Activated naive CD8-positive, alpha-beta T cell (primary cell): ENCODE data around the gene RP9.

ENCODE experiments used
- H3K27ac Mint-ChIP-seq: one replicate; pipeline ENCODE4 v1.8.0; 2021; ENCODE audit warnings: mixed read lengths
- H3K27me3 Mint-ChIP-seq: one replicate; pipeline ENCODE4 v1.8.0; 2021; ENCODE audit warnings: mixed read lengths
- H3K36me3 Mint-ChIP-seq: one replicate; pipeline ENCODE4 v1.8.0; 2021; ENCODE audit warnings: mixed read lengths
- H3K4me1 Mint-ChIP-seq: one replicate; pipeline ENCODE4 v1.8.0; 2021; ENCODE audit warnings: low read depth, mixed read lengths
- H3K4me3 Mint-ChIP-seq: one replicate; pipeline ENCODE4 v1.8.0; 2021; ENCODE audit warnings: mild to moderate bottlenecking, mixed read lengths
- H3K9me3 Mint-ChIP-seq: one replicate; pipeline ENCODE4 v1.8.0; 2021; ENCODE audit warnings: low read depth, mixed read lengths

RP9 gene

DNA sequence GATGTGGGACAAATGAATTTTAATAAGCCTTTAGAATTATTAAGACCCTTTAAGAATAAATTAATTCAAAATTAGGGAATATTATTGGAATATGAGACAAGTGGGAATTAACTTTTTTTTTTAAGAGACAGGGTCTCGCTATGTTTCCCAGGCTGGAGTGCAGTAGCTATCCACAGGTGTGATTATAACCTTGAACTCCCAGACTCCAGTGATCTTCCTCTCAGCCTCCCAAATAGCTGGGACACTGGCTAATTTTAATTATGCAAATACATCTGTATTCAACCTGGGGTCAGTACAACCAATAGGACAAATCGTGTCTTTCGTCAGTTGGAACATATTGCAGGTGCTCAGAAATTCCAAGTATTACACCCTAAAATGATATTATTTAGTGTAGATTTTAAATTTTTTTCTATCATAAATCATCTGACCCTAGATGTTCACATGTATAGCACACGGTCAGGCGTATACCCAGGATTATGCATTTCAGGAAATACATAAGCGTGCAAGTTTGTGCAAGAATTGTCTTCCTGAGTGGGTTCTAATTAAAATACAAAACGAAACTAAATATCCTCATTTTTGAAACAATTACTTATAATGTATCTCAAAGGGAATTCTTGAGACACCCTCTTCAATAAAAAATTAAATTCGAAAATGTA, 47.8 kb downstream of the RP9 start:
- Mint-ChIP-seq H3K9me3 (peaks cover 7% of the 10 kb centered on the region), H3K4me1 (peaks cover 41% of the 10 kb centered on the region), H3K36me3 (peaks cover 14% of the 10 kb centered on the region), H3K4me3 (peak overlapping the region; percentile 94), H3K27ac (peak overlapping the region; percentile 88), H3K27me3 (no peaks in the 10 kb centered on the region)

DNA sequence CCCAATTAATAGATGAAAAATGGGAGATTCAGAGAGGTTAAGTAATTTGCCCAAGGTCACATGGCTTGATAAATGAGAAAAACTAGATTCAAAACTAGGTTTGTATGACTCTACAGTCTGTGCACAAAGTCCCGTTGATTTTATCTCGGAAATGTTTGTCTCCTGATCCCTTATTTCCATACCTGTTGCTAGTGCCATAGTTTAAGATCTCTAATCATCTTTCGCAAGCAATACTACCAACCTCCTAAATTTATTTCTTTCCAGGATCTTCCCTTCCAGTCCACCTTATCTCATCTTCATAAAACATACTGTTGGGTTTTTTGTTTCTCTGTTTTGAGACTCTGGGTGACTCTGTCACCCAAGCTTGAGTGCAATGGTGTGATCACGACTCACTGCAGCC, 49.6 kb downstream of the RP9 start:
- H3K36me3 Mint-ChIP-seq = peaks cover 12% of the 10 kb centered on the region
- H3K4me1 Mint-ChIP-seq = peaks cover 56% of the 10 kb centered on the region
- no peaks in the 10 kb centered on the region for H3K9me3 Mint-ChIP-seq
- peak overlapping the region; percentile 15 for H3K4me3 Mint-ChIP-seq
- H3K27me3 Mint-ChIP-seq = no peaks in the 10 kb centered on the region
- H3K27ac Mint-ChIP-seq = peak overlapping the region; percentile 13

DNA sequence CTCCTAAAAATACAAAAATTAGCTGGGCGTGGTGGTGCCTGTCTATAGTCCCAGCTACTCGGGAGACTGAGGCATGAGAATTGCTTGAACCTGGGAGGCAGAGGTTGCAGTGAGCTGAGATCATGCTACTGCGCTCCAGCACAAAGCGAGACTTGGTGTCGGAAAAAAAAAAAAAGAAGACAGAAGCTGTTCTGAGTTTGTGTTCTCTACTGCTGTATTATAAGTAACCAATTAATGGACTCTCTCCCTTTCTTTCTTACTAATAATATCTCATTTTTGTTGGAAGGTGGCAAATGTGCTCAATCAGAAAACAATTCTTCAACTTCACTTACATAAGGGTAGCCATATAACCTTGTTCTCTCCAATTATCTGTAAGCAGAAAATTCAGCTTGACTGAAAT, 54.0 kb downstream of the RP9 start:
- Mint-ChIP-seq H3K9me3 (no peaks in the 10 kb centered on the region), H3K4me1 (peaks cover 69% of the 10 kb centered on the region), H3K36me3 (peaks cover 12% of the 10 kb centered on the region), H3K4me3 (no peak overlapping the region), H3K27me3 (no peaks in the 10 kb centered on the region), H3K27ac (peak overlapping the region; percentile 83)

DNA sequence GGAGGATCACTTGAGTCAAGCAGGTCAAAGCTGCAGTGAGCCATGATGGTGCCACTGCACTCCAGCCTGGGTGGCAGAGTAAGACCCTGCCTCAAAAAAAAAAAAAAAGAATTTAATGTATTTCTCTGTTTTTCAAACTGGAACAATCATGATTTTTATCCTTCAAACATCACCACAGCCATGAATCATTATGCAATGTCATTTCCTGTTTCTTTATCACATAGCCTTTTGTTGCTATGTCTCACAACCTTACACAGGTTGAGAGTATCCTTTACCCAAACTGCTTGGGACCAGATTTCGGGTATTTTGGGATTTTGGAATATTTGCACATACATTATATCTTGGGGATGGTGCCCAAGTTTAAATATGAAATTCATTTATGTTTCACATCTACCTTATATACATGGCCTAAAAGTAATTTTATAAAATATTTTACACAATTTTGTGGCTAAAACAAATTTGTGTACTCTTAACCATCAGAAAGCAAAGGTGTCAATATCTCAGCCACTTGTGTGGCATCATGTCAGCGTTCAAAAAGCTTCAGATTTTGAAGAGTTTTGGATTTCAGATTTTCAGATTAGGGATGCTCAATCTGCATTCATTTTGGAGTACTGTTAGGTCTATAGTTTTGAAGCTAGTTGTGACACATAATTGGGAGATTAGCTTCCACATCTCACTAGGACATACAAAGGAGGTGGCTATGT, 54.8 kb downstream of the RP9 start:
- Mint-ChIP-seq H3K4me3 (peak overlapping the region; percentile 48), H3K36me3 (peaks cover 8% of the 10 kb centered on the region), H3K9me3 (no peaks in the 10 kb centered on the region), H3K27ac (peak overlapping the region; percentile 83), H3K4me1 (peaks cover 65% of the 10 kb centered on the region), H3K27me3 (no peaks in the 10 kb centered on the region)

DNA sequence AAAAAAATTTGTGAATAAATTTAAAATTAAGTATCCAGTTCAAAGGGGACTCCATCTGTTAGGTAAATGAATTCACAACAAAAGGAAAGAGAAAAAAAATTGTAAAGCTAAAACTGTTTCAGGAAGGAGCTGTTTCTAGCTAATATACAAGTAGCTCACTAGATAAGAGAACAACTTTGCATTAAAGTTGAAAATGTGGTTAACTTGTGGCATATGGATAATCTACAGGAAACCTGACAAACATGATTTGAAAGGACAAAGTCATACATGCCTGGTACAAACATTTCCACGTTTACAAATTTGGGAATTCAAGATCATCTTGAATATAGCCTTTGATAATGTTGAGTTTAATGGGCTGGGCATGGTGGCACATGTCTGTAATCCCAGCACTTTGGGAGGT, 55.5 kb downstream of the RP9 start:
- peak overlapping the region; percentile 83 for H3K27ac Mint-ChIP-seq
- H3K4me1 Mint-ChIP-seq = peaks cover 62% of the 10 kb centered on the region
- no peaks in the 10 kb centered on the region for H3K27me3 Mint-ChIP-seq
- H3K4me3 Mint-ChIP-seq = peak overlapping the region; percentile 25
- H3K36me3 Mint-ChIP-seq = peaks cover 5% of the 10 kb centered on the region
- H3K9me3 Mint-ChIP-seq = no peaks in the 10 kb centered on the region

DNA sequence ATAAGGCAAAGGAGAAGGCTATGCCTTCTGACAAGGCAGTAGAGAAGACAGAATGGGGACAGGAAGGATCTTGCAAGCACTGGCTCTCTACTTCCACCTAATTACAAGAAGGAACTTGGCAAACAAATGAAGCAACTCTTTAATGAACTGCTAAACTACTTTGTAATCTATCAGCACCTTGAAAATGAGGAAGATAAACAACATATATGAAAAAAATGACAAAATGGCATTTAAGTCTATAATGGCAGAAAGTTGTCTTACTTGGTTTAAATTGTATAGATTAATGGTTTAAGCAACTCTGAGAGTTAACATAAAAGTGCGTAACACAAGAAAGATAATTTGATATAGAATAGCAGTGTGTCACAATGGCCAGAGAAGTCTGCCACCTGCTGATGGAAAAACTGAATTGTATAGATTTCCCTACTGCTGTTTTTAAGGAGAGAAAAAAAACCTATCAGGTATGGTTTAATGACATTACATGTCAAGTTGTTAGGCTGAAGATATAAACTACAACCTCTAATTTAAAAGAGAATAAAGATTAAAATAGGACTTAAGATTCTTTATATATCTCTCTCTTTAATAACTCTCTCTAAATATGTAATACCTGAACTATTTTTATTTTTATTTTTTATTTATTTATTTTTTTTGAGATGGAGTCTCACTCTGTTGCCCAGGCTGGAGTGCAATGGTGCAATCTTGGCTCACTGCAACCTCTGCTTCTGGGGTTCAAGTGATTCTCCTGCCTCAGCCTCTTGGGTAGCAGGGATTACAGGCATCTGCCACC, 58.5 kb downstream of the RP9 start:
- H3K9me3 Mint-ChIP-seq = no peaks in the 10 kb centered on the region
- H3K4me3 Mint-ChIP-seq = no peak overlapping the region
- no peak overlapping the region for H3K27ac Mint-ChIP-seq
- H3K36me3 Mint-ChIP-seq = peaks cover 3% of the 10 kb centered on the region
- peaks cover 63% of the 10 kb centered on the region for H3K4me1 Mint-ChIP-seq
- H3K27me3 Mint-ChIP-seq = no peaks in the 10 kb centered on the region

DNA sequence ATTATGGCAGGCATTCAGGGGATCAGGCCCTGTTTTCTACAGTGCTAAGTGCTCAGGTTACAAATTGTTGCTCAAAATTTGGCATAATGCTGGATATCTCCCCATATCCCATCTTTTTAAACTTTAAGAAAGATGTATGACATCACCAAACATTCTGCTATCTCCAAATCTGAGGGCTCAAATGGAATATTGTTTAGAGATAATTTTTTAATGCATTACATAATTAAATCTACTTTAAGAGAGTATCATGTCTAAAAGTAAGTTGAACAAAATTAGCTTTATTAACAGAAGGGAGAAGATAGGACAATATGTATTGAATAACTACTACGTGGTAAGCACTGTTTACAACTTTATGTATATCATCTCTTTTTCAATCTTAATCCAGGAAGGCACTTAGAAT, 60.5 kb downstream of the RP9 start:
- H3K36me3 Mint-ChIP-seq = no peaks in the 10 kb centered on the region
- no peak overlapping the region for H3K27ac Mint-ChIP-seq
- H3K9me3 Mint-ChIP-seq = no peaks in the 10 kb centered on the region
- H3K4me1 Mint-ChIP-seq = peaks cover 58% of the 10 kb centered on the region
- no peaks in the 10 kb centered on the region for H3K27me3 Mint-ChIP-seq
- H3K4me3 Mint-ChIP-seq = no peak overlapping the region

DNA sequence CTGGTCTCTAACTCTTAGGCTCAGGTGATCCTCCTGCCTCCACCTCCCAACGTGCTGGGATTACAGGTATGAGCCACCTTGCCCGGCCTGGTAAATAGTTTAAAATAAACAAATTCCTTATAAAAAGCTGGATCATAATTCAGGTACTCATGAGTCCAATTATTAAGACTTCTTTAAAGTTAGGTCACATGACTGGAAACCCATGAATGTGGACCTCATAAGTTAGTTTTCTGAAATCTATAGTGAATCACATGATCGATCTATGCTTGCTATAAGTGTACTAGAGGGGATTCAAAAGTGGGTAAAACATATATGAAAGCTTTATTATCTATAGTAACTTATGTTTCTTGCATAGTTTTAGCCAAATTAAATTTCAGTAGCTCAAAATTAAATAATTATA, 60.9 kb downstream of the RP9 start:
- H3K4me3 Mint-ChIP-seq = no peak overlapping the region
- no peaks in the 10 kb centered on the region for H3K36me3 Mint-ChIP-seq
- H3K9me3 Mint-ChIP-seq = no peaks in the 10 kb centered on the region
- H3K4me1 Mint-ChIP-seq = peaks cover 59% of the 10 kb centered on the region
- H3K27ac Mint-ChIP-seq = no peak overlapping the region
- H3K27me3 Mint-ChIP-seq = no peaks in the 10 kb centered on the region

DNA sequence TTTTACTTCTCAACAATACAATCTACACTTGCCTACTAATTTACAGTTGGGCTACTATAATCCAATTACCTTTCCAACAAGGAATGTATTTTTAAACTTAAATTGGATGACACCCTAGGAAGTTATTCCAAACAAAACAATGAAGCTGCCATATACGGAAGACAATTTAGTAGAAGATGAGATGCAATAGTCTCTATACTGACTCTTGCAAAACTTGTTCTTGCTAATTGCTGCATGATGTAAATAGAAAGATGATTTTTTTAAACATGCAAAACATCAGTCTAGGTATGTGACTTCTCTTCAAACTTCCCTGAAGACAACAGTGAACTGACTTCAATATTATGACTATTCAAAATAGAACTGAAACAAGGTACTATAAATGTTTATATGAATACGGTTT, 64.2 kb downstream of the RP9 start:
- no peaks in the 10 kb centered on the region for H3K27me3 Mint-ChIP-seq
- H3K4me1 Mint-ChIP-seq = peaks cover 54% of the 10 kb centered on the region
- no peaks in the 10 kb centered on the region for H3K36me3 Mint-ChIP-seq
- H3K27ac Mint-ChIP-seq = peak overlapping the region; percentile 28
- H3K9me3 Mint-ChIP-seq = no peaks in the 10 kb centered on the region
- no peak overlapping the region for H3K4me3 Mint-ChIP-seq
